Neural cell (in vitro differentiated cells): ENCODE data around the gene USP53.

Experiments used
- EP300 ChIP-seq: fragments of 450-650 bp; conservative IDR thresholded peaks from 2 replicates; pipeline ENCODE4 v1.6.1; 2014; ENCODE audit warnings: antibody characterized with exemption, mild to moderate bottlenecking, moderate library complexity; ENCODE audit not compliant: poor library complexity, severe bottlenecking
- EZH2 ChIP-seq: fragments of 200-600, 300-800 bp; shearing (Covaris generic), sonication (generic); IDR thresholded peaks from 2 replicates; pipeline ENCODE4 v1.6.1; 2014; ENCODE audit warnings: antibody characterized with exemption, low read length, borderline replicate concordance, mild to moderate bottlenecking; ENCODE audit not compliant: insufficient read depth, poor library complexity, severe bottlenecking
- MXI1 ChIP-seq: fragments of 450-650 bp; conservative IDR thresholded peaks from 2 replicates; pipeline ENCODE4 v1.6.1; 2014; ENCODE audit warnings: antibody characterized with exemption, mild to moderate bottlenecking; ENCODE audit not compliant: poor library complexity, severe bottlenecking
- POLR2AphosphoS5 ChIP-seq: IDR thresholded peaks from 2 replicates; pipeline ENCODE4 v1.6.1; 2012
- RAD21 ChIP-seq: fragments of 450-650 bp; conservative IDR thresholded peaks from 2 replicates; pipeline ENCODE4 v1.6.1; 2014; ENCODE audit warnings: antibody characterized with exemption, mild to moderate bottlenecking, moderate library complexity
- SMC3 ChIP-seq: fragments of 450-650 bp; conservative IDR thresholded peaks from 2 replicates; pipeline ENCODE4 v1.6.1; 2014; ENCODE audit warnings: antibody characterized with exemption, mild to moderate bottlenecking, moderate library complexity; ENCODE audit not compliant: poor library complexity
- TAF1 ChIP-seq: IDR thresholded peaks from 2 replicates; pipeline ENCODE4 v1.6.1; 2012; ENCODE audit warnings: low read depth
- TF ChIP-seq, protein P1 (sequence below): fragments of 450-650 bp; IDR thresholded peaks from 2 replicates; pipeline ENCODE4 v1.5.1; 2014; ENCODE audit warnings: antibody characterized with exemption, mild to moderate bottlenecking, moderate library complexity; ENCODE audit not compliant: poor library complexity, severe bottlenecking
- TF ChIP-seq, protein P2 (sequence below): IDR thresholded peaks from 2 replicates; pipeline ENCODE4 v1.6.1; 2012; ENCODE audit warnings: borderline replicate concordance

DNA sequence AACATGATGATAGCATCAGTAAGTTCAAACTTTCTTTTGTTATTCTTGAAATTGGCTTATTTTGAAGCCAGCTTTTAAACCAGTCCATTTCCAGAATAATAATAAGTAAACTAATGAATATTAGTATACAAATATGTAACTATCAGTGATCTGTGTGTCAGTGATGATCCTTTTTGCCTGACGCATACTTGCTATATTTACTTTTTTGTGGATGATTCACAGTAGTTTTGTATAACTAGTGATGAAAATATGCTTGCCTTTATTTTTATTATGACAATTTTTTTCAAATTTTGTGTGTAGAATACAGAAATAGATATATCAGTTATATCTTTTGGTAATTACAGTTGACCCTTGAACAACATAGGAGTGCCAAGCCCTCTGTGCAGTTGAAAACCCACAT lies 49.5 kb downstream of the USP53 start:
- TF ChIP-seq TAF1: no peak
- TF ChIP-seq, protein P1, sequence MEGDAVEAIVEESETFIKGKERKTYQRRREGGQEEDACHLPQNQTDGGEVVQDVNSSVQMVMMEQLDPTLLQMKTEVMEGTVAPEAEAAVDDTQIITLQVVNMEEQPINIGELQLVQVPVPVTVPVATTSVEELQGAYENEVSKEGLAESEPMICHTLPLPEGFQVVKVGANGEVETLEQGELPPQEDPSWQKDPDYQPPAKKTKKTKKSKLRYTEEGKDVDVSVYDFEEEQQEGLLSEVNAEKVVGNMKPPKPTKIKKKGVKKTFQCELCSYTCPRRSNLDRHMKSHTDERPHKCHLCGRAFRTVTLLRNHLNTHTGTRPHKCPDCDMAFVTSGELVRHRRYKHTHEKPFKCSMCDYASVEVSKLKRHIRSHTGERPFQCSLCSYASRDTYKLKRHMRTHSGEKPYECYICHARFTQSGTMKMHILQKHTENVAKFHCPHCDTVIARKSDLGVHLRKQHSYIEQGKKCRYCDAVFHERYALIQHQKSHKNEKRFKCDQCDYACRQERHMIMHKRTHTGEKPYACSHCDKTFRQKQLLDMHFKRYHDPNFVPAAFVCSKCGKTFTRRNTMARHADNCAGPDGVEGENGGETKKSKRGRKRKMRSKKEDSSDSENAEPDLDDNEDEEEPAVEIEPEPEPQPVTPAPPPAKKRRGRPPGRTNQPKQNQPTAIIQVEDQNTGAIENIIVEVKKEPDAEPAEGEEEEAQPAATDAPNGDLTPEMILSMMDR: no peak
- no peak for TF ChIP-seq EP300
- TF ChIP-seq POLR2AphosphoS5: no peak
- TF ChIP-seq, protein P2, sequence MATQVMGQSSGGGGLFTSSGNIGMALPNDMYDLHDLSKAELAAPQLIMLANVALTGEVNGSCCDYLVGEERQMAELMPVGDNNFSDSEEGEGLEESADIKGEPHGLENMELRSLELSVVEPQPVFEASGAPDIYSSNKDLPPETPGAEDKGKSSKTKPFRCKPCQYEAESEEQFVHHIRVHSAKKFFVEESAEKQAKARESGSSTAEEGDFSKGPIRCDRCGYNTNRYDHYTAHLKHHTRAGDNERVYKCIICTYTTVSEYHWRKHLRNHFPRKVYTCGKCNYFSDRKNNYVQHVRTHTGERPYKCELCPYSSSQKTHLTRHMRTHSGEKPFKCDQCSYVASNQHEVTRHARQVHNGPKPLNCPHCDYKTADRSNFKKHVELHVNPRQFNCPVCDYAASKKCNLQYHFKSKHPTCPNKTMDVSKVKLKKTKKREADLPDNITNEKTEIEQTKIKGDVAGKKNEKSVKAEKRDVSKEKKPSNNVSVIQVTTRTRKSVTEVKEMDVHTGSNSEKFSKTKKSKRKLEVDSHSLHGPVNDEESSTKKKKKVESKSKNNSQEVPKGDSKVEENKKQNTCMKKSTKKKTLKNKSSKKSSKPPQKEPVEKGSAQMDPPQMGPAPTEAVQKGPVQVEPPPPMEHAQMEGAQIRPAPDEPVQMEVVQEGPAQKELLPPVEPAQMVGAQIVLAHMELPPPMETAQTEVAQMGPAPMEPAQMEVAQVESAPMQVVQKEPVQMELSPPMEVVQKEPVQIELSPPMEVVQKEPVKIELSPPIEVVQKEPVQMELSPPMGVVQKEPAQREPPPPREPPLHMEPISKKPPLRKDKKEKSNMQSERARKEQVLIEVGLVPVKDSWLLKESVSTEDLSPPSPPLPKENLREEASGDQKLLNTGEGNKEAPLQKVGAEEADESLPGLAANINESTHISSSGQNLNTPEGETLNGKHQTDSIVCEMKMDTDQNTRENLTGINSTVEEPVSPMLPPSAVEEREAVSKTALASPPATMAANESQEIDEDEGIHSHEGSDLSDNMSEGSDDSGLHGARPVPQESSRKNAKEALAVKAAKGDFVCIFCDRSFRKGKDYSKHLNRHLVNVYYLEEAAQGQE: no peak
- no peak for TF ChIP-seq EZH2
- no peak for TF ChIP-seq RAD21
- TF ChIP-seq MXI1: no peak
- no peak for TF ChIP-seq SMC3
